Stimulated activated CD8-positive, alpha-beta memory T cell treated with anti-CD3 and anti-CD28 coated beads, Interleukin-12 subunit alpha, Interleukin-12 subunit beta, amount 100 ng/mL, for 24 hours (primary cell): ENCODE data around the gene UPK3BL1.
"Not testable (repeated sequence)": the region's sequence is repeated elsewhere in the genome, so short reads cannot be mapped to it uniquely, and the experiment has no call there.

Experiments used
- DNase-seq: peaks from one replicate; pipeline ENCODE4 v3.0.0-alpha.2; 2020; ENCODE audit errors: extremely low read depth

UPK3BL1 gene

GRCh38 chr7:102627271-102627904, 15.2 kb downstream of the UPK3BL1 start:
- not testable (repeated sequence) for DNase-seq

DNA sequence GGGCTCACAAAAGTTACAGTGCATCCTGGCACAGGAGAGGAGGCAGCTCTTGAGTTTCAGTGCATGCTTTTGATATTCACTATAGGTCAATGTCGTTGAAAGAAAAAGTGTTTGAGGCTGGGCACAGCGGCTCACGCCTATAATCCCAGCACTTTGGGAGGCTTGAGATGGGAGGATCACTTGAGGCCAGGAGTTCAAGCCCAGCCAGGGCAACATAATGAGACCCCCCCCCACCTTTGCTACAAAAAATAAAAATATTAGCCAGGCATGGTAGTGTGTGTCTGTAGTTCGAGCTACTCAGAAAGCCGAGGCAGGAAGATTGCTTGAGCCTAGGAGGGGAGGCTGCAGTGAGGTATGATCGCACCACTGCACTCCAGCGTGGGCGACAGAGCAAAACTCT, 24.5 kb downstream of the UPK3BL1 start:
- DNase-seq, result not testable (repeated sequence)

- not testable (repeated sequence) for DNase-seq
These were observed 26.0 kb downstream of the UPK3BL1 start, which contains the start of gene RASA4 for GRCh38 chr7:102616507-102617125. TSS of gene RASA4 (minus strand) at chr7:102616756. CDS start at chr7:102616689, 67 bp downstream.

DNA sequence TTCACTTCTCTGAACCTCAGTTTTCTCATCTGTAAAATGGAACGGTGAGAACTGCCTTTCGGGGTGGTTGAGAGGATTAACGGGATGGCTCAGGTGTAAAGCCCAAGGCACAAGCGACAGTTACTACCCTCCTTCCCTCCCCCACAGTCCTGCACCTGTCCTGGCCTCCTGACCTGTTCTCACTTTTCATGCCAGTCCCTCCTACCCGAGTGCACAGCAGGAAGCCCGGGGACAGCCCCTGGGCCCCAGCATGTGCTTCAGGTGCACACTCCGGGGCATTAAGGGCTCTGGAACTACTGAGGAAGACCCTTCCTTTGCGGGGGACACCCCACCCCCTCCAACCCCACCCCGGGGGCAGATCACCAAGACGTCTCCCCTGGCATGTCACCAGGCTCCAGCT, 26.7 kb downstream of the UPK3BL1 start:
- not testable (repeated sequence) for DNase-seq

GRCh38 chr7:102614873-102615272, 27.7 kb downstream of the UPK3BL1 start:
- not testable (repeated sequence) for DNase-seq

DNA sequence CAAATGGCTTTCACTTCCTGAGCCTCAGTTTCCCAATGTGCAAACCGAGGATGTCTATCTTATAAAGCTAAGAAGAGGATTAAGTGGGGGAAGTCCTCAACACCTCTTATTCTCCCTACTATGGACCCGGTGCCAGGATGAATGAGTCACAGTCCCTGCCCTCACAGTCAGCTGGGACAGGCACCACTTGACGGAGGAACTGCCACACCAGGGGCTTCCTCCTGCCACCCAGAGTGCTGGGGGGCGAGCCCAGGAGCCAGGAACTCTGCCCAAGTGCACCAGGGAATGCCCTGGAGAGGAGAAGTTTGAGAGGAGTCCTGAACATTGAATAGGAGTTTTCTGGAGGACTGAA, 28.3 kb downstream of the UPK3BL1 start:
- DNase-seq, result not testable (repeated sequence)

GRCh38 chr7:102613575-102614345, 28.8 kb downstream of the UPK3BL1 start:
- not testable (repeated sequence) for DNase-seq

DNA sequence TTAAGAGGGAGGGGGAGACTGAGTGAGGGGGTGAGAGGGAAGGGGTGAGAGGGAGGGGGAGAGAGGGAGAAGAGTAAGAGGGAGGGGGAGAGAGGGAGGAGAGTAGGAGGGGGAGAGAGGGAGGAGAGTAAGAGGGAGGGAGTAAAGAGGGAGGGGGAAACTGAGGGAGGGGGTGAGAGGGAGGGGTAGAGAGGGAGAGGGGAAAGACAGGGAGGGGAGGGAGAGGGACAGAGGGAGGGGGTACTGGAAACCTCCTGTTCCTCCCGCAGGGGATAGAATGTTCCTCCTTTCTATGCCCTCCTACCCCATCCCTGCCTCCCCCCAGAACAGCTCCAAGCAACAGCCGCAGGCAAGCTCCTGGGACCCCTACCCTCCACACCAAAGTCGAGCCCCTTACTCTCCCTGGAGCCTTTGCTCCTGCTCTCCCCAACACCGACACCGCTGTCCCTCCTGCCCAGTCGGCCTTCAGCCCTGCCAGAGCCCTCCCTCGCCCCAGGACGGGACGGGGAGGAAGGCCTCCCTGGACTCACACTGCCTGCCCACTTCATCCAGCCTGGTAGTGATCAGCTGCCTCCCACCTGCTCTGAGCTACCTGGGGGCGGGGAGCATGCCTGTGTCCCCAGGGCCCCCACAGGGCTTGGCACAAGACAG, 30.8 kb downstream of the UPK3BL1 start:
- not testable (repeated sequence) for DNase-seq

DNA sequence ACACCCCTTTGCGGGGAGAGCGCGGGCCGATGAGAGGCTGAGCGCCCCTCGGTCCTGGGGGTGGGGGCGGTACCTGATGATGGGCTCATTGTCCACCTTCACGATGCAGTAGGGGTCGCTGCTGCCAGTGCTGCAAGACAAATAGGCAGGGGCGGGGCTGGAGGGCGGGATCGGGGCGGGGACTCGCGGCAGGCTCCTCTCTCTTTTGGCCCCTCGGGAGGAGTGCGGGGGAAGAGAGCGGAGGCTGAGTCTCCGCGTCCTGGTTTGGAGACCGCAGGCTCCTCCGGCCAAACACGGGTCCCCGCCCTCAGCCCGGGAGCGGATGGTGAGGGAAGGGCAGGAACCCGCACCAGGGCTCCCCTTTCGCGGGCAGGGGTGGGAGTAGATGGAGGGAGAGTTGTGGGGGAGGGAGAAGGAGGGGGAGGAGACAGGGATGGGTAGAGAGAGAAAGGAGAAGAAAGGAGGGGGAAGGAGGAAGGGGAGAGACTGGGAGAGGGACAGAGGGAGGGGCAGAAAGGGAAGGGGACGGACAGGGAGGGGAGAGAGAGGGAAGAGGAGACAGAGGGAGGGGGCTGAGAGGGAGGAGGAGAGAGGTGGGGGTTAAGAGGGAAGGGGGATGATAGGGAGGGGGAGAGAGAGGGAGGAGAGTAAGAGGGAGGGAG, 31.4 kb downstream of the UPK3BL1 start:
- not testable (repeated sequence) for DNase-seq

- DNase-seq, result not testable (repeated sequence)
These were observed 32.1 kb downstream of the UPK3BL1 start for GRCh38 chr7:102610441-102610840.

DNA sequence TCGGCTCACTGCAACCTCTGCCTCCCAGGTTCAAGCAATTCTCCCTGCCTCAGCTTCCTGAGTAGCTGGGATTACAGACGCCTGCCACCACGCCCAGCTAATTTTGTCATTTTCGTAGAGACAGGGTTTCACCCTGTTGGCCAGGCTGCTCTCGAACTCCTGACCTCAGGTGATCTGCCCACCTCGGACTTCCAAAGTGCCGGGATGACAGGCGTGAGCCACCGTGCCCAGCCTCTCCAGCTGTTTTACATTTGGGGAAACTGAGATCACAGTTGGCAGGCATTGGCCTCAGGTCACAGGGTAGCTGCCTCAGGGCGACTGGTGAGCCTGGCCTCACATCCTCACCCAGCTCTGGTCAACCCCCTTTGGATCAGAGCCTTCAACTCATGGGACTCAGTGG, 32.9 kb downstream of the UPK3BL1 start:
- DNase-seq, result not testable (repeated sequence)

DNA sequence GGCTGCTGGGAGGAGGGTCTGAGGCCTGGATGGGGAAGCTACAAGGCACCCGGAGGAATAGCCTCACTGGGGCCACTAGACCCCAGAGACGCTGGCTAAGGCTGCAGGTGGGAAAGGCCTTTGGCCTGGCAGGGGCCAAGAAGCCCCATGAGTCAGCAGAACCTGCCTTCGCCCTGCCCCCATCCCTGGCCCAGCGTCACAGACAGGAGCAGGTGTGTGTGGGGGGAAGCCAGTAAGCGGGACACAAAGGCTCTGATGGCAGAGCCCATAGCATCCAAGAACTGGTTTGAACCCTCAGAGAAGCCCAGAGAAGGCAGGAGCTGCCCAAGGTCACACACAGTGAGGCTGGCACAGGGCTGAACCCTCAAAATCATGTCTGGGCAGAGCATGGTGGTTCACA, 35.7 kb downstream of the UPK3BL1 start:
- not testable (repeated sequence) for DNase-seq

- not testable (repeated sequence) for DNase-seq
These were observed 38.0 kb downstream of the UPK3BL1 start for GRCh38 chr7:102604431-102605145.

DNA sequence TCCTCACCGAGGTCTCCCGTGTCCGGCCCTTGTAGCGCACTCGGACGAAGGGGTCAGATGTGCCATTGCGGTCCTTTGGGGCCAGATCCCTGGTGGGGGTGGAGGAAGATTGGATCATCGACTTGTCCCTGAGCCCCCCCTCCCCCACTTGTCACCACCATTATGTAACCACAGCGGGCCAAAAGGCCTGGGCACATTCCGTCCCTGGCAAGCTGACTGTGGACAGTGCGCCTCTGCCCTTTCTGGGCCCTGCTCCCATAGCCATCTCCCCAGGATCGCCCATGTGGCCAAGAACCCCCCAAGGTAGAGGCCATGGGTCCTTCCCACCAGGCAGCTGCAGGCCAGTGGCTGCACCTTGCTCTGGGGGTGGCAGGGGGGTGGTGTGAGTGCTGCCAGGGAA, 40.3 kb downstream of the UPK3BL1 start:
- not testable (repeated sequence) for DNase-seq

GRCh38 chr7:102599699-102600098, 42.9 kb downstream of the UPK3BL1 start:
- DNase-seq, result not testable (repeated sequence)

- DNase-seq, result not testable (repeated sequence)
These were observed 46.6 kb downstream of the UPK3BL1 start for GRCh38 chr7:102596036-102596435.

GRCh38 chr7:102593637-102594334, 48.8 kb downstream of the UPK3BL1 start:
- DNase-seq, result not testable (repeated sequence)

DNA sequence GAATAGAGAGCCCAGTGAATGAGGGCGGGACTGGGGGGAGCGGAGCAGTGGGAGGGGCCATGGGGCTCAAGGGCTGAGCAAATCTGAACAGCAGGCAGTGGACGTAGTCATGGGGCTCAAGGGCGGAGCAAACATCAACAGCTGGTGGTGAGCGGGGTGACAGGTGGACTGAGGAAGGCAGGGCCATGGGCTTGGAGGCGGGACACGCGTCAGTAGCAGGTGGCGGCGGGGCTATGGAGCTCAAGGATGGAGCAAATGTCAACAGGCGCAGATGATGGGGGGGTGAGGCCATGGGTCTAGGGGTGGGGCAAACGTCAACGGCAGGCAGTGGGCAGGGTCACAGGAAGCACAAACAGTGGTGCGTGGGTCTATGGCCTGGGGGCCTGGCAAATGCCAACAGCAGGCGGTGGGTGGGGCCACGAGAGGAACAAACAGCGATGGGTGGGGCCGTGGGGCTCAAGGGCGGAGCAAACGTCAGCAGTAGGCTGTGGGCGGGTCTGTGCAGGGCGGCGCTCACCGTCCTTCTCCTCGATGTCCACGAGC, 50.0 kb downstream of the UPK3BL1 start:
- peak; percentile 1 for DNase-seq

DNA sequence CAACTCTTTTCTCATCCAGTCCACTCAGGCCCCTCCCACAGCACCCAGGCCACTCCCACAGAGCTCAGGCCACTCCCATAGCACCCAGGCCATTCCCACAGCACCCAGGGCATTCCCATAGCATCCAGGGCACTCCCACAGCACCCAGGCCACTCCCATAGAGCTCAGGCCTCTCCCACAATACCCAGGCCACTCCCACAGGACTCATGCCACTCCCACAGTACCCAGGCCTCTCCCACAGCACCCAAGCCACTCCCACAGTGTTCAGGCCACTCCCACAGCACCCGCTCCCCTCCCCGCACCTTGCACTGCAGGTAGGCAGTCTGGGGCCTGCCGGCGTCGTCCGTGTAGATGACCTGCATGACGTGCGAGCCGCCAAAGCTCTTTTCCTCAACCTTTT, 52.7 kb downstream of the UPK3BL1 start:
- not testable (repeated sequence) for DNase-seq
